HepG2 (cell line): ENCODE measurements around the gene ADCY6. TPM values are rescaled to one million over a fixed set of nuclear protein-coding genes. Genes with fewer than 3 reads are reported as not detected.

ENCODE experiments used
- EP300 ChIP-seq, 3 experiments: sonication (generic) in 1 of 3; formaldehyde crosslinking in 1 of 3; IDR thresholded peaks; 2 replicates each; pipeline versions ENCODE4 v1.5.1 to v1.6.1; 2011 to 2020; ENCODE audit warnings: low read depth in 2 of 3, low read length in 2 of 3, borderline replicate concordance in 1 of 3, improper control_type of control experiment in 1 of 3, mild to moderate bottlenecking in 1 of 3, missing genetic modification reagents in 1 of 3, moderate library complexity in 1 of 3
- FOXK2 ChIP-seq: fragments of 450-650 bp; IDR thresholded peaks from 2 replicates; pipeline ENCODE4 v1.6.1; 2016
- MEIS2 ChIP-seq: sonication (generic); formaldehyde crosslinking; IDR thresholded peaks from 2 replicates; pipeline ENCODE4 v1.9.0; 2021; ENCODE audit warnings: mild to moderate bottlenecking, missing genetic modification reagents
- NFATC3 ChIP-seq: sonication (generic); formaldehyde crosslinking; IDR thresholded peaks from 2 replicates; pipeline ENCODE4 v1.5.1; 2020; ENCODE audit warnings: mild to moderate bottlenecking, missing genetic modification reagents
- NR0B2 ChIP-seq: sonication (generic); formaldehyde crosslinking; IDR thresholded peaks from 2 replicates; pipeline ENCODE4 v1.4.0; 2020; ENCODE audit warnings: mild to moderate bottlenecking, missing genetic modification reagents
- PAXIP1 ChIP-seq: sonication (generic); formaldehyde crosslinking; conservative IDR thresholded peaks from 2 replicates; pipeline ENCODE4 v1.4.0; 2020; ENCODE audit warnings: mild to moderate bottlenecking, missing genetic modification reagents, moderate library complexity
- SMARCC2 ChIP-seq: fragments of 450-650 bp; IDR thresholded peaks from 2 replicates; pipeline ENCODE4 v1.6.1; 2017; ENCODE audit warnings: antibody characterized with exemption, mild to moderate bottlenecking
- SP4 ChIP-seq: sonication (generic); formaldehyde crosslinking; IDR thresholded peaks from 2 replicates; pipeline ENCODE4 v1.8.1; 2023; ENCODE audit warnings: mild to moderate bottlenecking, missing genetic modification reagents
- TBX3 ChIP-seq: fragments of 450-650 bp; IDR thresholded peaks from 2 replicates; pipeline ENCODE4 v1.6.1; 2017; ENCODE audit warnings: antibody characterized with exemption, mild to moderate bottlenecking, inconsistent platforms, borderline replicate concordance
- USF2 ChIP-seq, 2 experiments: sonication (generic) in 1 of 2; formaldehyde crosslinking in 1 of 2; IDR thresholded peaks; 2 replicates each; pipeline versions ENCODE4 v1.5.1 to v1.6.1; 2011 to 2020; ENCODE audit warnings: borderline replicate concordance in 1 of 2, low read depth in 1 of 2, low read length in 1 of 2, mild to moderate bottlenecking in 1 of 2, missing genetic modification reagents in 1 of 2, moderate library complexity in 1 of 2
- ZNF354B ChIP-seq: sonication (generic); formaldehyde crosslinking; IDR thresholded peaks from 2 replicates; pipeline ENCODE4 v1.8.0; 2022; ENCODE audit warnings: mild to moderate bottlenecking, missing genetic modification reagents
- ZNF512 ChIP-seq: sonication (generic); formaldehyde crosslinking; IDR thresholded peaks from 2 replicates; pipeline ENCODE4 v1.4.0; 2020; ENCODE audit warnings: mild to moderate bottlenecking, missing genetic modification reagents
- ZNF547 ChIP-seq: sonication (generic); formaldehyde crosslinking; IDR thresholded peaks from 2 replicates; pipeline ENCODE4 v1.5.1; 2020; ENCODE audit warnings: mild to moderate bottlenecking, missing genetic modification reagents
- ZNF563 ChIP-seq: sonication (generic); formaldehyde crosslinking; IDR thresholded peaks from 2 replicates; pipeline ENCODE4 v1.8.0; 2022; ENCODE audit warnings: mild to moderate bottlenecking, moderate library complexity, missing genetic modification reagents
- ZNF766 ChIP-seq: sonication (generic); formaldehyde crosslinking; IDR thresholded peaks from 2 replicates; pipeline ENCODE4 v1.5.0; 2020; ENCODE audit warnings: missing genetic modification reagents, borderline replicate concordance
- ZNF790 ChIP-seq: sonication (generic); formaldehyde crosslinking; IDR thresholded peaks from 2 replicates; pipeline ENCODE4 v1.8.0; 2022; ENCODE audit warnings: missing genetic modification reagents, mild to moderate bottlenecking, borderline replicate concordance
- ZNF800 ChIP-seq: sonication (generic); formaldehyde crosslinking; IDR thresholded peaks from 2 replicates; pipeline ENCODE4 v1.4.0; 2020; ENCODE audit warnings: missing genetic modification reagents
- polyA plus RNA-seq, 8 experiments: library from polyadenylated mRNA; depleted of rRNA in 3 of 8; stranded (reverse) in 7 of 8; unstranded in 1 of 8; fragments of >200 nt; fragmentation: Illumina TruSeq in 4 of 8; extraction: Trizol in 4 of 8; gene quantifications; 2 replicates each; pipeline versions ENCODE4 v1.2.1 to v1.2.3, GENCODE V29; 2011 to 2016; ENCODE audit warnings: low read depth in 4 of 8, missing spikeins in 1 of 8, mixed read lengths in 1 of 8; ENCODE audit not compliant: insufficient read depth in 1 of 8
- total RNA-seq, 5 experiments: library from RNA; depleted of rRNA; stranded (reverse); fragments of >200 nt; fragmentation: Illumina TruSeq; extraction: Trizol; gene quantifications; 2 replicates each; pipeline ENCODE4 v1.2.3, GENCODE V29; 2016; ENCODE audit warnings: low read depth in 1 of 5

Gene ADCY6
- total and polyA plus RNA-seq, 2 of the 13 experiments (the other 11 are each of a cell fraction or from before 2014, with no cell fraction given): 10.6 to 11.8 TPM

- TF ChIP-seq ZNF800 (CRISPR knock-in tag): no peak
- TF ChIP-seq TBX3: peak; percentile 80; the same call in 1 of the 2 replicates
- peak; percentile 54 for TF ChIP-seq PAXIP1 (CRISPR knock-in tag)
- TF ChIP-seq EP300 (IDR thresholded peaks at IDR 0.05; ENCODE audit: low read depth in 2 of 2, low read length in 2 of 2): peak; percentile 27 to 40; a peak in 1 of 4 replicates
- TF ChIP-seq EP300 (CRISPR knock-in tag; IDR thresholded peaks at IDR 0.05; ENCODE audit: borderline replicate concordance): no peak
- TF ChIP-seq ZNF512 (CRISPR knock-in tag): no peak
- peak; percentile 83 for TF ChIP-seq FOXK2
- TF ChIP-seq SP4 (CRISPR knock-in tag): peak; percentile 65
- 0 out of 2 replicates have a peak, but pooled peaks have one; percentile 48 for TF ChIP-seq ZNF766 (CRISPR knock-in tag)
- no peak for TF ChIP-seq SMARCC2
- 0 out of 2 replicates have a peak, but pooled peaks have one; percentile 72 for TF ChIP-seq NFATC3 (CRISPR knock-in tag)
- peak; percentile 48; the same call in 1 of the 2 replicates for TF ChIP-seq ZNF547 (CRISPR knock-in tag)
- peak; percentile 58 for TF ChIP-seq NR0B2
- no peak for TF ChIP-seq ZNF790
- TF ChIP-seq ZNF354B (CRISPR knock-in tag): no peak
- TF ChIP-seq USF2 (IDR thresholded peaks at IDR 0.05; ENCODE audit: low read depth, low read length): peak; percentile 98
- peak; percentile 99; the same call in 1 of the 2 replicates for TF ChIP-seq USF2 (CRISPR knock-in tag; IDR thresholded peaks at IDR 0.05; ENCODE audit: borderline replicate concordance)
- peak; percentile 49 for TF ChIP-seq MEIS2 (CRISPR knock-in tag)
- peak; percentile 76; the same call in 1 of the 2 replicates for TF ChIP-seq ZNF563
Measured at GRCh38 chr12:48716493-48717251, 72.2 kb downstream of the ADCY6 start, which contains the start of gene CCNT1 (continued).
